Measurements from ENCODE around the gene LRP1B. TPM values are rescaled to one million over a fixed set of nuclear protein-coding genes. Genes with fewer than 3 reads are reported as not detected.

Gene LRP1B
- total RNA-seq, 3 donors from 2014 or later: 2.3 to 29.8 (median 21.8) TPM

DNA sequence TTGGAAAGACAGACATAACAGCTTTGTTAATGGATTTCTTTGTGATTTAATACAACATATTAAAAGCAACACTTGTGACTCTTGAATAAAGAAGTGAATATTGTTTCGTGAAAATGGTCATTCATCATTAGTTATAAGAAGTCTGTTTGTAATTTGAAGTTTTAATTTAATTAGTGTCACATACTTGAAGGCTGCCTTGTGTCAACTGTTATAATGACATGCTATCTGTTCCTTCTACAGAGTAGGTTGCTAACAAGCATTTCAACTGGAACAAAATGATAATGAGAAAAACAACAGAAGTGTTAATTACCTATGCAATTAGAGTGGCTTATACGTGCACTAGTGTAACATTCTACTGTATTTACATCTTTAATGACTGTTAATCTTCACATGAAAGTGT, 624.7 kb downstream of the LRP1B start:
- Histone ChIP-seq H3K4me3 (no peak overlapping the region), H3K36me3 (no peaks in the 10 kb centered on the region), H3K4me1 (no peaks in the 10 kb centered on the region), H3K27ac (no peak overlapping the region), H3K27me3 (no peaks in the 10 kb centered on the region), H3K9me3 (no peaks in the 10 kb centered on the region)
- no peak for DNase-seq (ENCODE audit: low spot score in 2 of 2)
- intact Hi-C loops (cut with DNase I; ENCODE audit: low total_unique reads): no loop called here
- TF ChIP-seq POLR2A (IDR thresholded peaks at IDR 0.05) (no peak), POLR2AphosphoS5 (IDR thresholded peaks at IDR 0.05) (no peak)
- TF ChIP-seq, protein P1, sequence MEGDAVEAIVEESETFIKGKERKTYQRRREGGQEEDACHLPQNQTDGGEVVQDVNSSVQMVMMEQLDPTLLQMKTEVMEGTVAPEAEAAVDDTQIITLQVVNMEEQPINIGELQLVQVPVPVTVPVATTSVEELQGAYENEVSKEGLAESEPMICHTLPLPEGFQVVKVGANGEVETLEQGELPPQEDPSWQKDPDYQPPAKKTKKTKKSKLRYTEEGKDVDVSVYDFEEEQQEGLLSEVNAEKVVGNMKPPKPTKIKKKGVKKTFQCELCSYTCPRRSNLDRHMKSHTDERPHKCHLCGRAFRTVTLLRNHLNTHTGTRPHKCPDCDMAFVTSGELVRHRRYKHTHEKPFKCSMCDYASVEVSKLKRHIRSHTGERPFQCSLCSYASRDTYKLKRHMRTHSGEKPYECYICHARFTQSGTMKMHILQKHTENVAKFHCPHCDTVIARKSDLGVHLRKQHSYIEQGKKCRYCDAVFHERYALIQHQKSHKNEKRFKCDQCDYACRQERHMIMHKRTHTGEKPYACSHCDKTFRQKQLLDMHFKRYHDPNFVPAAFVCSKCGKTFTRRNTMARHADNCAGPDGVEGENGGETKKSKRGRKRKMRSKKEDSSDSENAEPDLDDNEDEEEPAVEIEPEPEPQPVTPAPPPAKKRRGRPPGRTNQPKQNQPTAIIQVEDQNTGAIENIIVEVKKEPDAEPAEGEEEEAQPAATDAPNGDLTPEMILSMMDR (IDR thresholded peaks at IDR 0.05): no peak

DNA sequence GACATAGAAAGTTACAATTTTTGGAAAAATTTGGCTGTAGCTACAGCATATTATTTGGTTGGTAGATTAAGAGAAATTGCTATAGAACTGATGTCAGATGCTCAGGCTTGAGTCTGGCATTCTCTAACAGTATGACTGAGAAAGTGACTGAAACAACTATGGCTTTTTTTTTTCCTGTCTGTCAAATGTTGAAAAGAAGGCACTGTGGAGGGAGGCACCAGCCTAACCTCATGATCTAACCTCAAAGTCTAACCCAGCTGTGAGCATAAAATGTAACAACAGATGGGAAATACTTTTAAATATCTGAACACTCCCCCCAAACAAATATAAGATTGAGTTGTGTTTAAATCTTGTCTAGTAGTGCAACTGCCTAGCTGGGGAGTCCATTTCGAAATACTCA, 629.1 kb downstream of the LRP1B start:
- Histone ChIP-seq H3K9me3 (no peaks in the 10 kb centered on the region), H3K36me3 (no peaks in the 10 kb centered on the region), H3K27ac (no peak overlapping the region), H3K4me3 (no peak overlapping the region), H3K27me3 (no peaks in the 10 kb centered on the region), H3K4me1 (no peaks in the 10 kb centered on the region)
- DNase-seq (ENCODE audit: low spot score in 2 of 2): no peak
- intact Hi-C loops (cut with DNase I; ENCODE audit: low total_unique reads): no loop called here
- TF ChIP-seq, protein P1 (IDR thresholded peaks at IDR 0.05): no peak
- no peak for TF ChIP-seq POLR2A (IDR thresholded peaks at IDR 0.05)
- TF ChIP-seq POLR2AphosphoS5 (IDR thresholded peaks at IDR 0.05): no peak

DNA sequence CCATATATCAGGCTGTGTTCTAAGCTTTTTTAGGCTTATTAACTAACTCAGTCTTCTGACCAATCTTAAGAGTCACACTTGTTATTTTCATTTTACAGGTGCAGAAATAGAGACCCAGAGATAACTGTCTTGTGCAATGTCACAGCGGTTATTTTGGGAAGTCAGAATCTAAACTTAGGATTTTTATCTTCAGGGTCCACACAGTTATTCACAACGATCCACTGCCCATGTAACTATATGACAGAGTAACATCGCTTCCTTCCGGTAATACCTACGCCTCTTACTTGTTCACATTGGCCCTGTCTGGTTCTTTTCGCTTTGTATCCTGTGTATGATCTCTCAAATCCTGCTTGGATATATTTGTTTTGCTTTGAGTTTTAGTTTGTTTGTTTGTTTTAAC, 631.7 kb downstream of the LRP1B start:
- H3K4me3 ChIP-seq: no peak overlapping the region
- TF ChIP-seq, protein P1 (IDR thresholded peaks at IDR 0.05): no peak
- TF ChIP-seq POLR2A (IDR thresholded peaks at IDR 0.05): no peak
- TF ChIP-seq POLR2AphosphoS5 (IDR thresholded peaks at IDR 0.05): no peak
- DNase-seq (ENCODE audit: low spot score in 2 of 2): no peak
- H3K4me1 ChIP-seq: no peaks in the 10 kb centered on the region
- intact Hi-C loops (cut with DNase I; ENCODE audit: low total_unique reads): no loop called here
- H3K27ac ChIP-seq: no peak overlapping the region
- no peaks in the 10 kb centered on the region for H3K9me3 ChIP-seq
- no peaks in the 10 kb centered on the region for H3K36me3 ChIP-seq
- no peaks in the 10 kb centered on the region for H3K27me3 ChIP-seq

DNA sequence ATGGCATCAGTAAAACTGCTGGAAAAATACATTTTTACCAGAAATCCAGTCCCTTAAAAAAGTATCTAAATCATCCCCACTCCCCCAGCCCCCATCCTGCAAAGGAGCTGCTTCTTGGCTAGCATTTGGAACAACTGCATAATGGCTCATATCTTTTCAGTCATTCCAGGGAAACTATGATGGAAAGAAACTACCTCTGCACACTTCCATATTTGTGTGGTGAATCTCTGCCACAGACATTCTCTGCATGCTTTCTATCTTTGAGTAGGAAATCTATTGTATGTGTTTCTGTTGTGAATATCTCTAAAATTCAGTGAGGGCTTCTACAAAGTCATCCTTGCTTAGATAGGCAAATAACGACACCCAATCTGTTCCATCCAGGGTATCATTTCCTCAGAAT, 632.3 kb downstream of the LRP1B start:
- no peak overlapping the region for H3K4me3 ChIP-seq
- no peak for DNase-seq (ENCODE audit: low spot score in 2 of 2)
- H3K36me3 ChIP-seq: no peaks in the 10 kb centered on the region
- H3K27ac ChIP-seq: no peak overlapping the region
- no peaks in the 10 kb centered on the region for H3K4me1 ChIP-seq
- no peak for TF ChIP-seq POLR2AphosphoS5 (IDR thresholded peaks at IDR 0.05)
- TF ChIP-seq, protein P1 (IDR thresholded peaks at IDR 0.05): no peak
- no peak for TF ChIP-seq POLR2A (IDR thresholded peaks at IDR 0.05)
- H3K9me3 ChIP-seq: no peaks in the 10 kb centered on the region
- H3K27me3 ChIP-seq: no peaks in the 10 kb centered on the region
- intact Hi-C loops (cut with DNase I; ENCODE audit: low total_unique reads): no loop called here

DNA sequence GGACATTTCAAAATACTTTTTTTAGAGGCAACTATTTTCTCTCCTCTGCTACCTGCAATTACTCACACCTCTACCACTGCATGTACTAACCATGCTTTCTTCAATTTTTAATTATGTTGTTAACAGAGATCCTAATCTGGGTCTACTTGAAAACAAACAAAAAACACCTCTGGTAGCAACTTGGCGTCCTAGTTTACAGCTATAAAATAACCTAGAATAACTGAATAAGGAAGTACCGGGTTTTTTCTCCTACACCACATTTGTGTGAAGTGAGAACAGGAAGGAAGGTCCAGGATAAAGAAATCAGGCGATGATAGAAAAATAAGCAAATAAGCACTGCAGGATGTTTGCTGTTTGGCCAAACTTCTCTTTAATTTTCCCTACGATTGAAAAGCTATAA, 633.5 kb downstream of the LRP1B start:
- Histone ChIP-seq H3K4me3 (no peak overlapping the region), H3K4me1 (no peaks in the 10 kb centered on the region), H3K9me3 (no peaks in the 10 kb centered on the region), H3K27me3 (no peaks in the 10 kb centered on the region), H3K36me3 (no peaks in the 10 kb centered on the region), H3K27ac (no peak overlapping the region)
- no peak for DNase-seq (ENCODE audit: low spot score in 2 of 2)
- TF ChIP-seq POLR2A (IDR thresholded peaks at IDR 0.05): no peak
- TF ChIP-seq, protein P1 (IDR thresholded peaks at IDR 0.05): no peak
- no peak for TF ChIP-seq POLR2AphosphoS5 (IDR thresholded peaks at IDR 0.05)
- intact Hi-C loops (cut with DNase I; ENCODE audit: low total_unique reads): no loop called here

All from breast epithelium (tissue), 4 donors.